Measurements from ENCODE around the gene ENTREP1.

Gene ENTREP1

DNA sequence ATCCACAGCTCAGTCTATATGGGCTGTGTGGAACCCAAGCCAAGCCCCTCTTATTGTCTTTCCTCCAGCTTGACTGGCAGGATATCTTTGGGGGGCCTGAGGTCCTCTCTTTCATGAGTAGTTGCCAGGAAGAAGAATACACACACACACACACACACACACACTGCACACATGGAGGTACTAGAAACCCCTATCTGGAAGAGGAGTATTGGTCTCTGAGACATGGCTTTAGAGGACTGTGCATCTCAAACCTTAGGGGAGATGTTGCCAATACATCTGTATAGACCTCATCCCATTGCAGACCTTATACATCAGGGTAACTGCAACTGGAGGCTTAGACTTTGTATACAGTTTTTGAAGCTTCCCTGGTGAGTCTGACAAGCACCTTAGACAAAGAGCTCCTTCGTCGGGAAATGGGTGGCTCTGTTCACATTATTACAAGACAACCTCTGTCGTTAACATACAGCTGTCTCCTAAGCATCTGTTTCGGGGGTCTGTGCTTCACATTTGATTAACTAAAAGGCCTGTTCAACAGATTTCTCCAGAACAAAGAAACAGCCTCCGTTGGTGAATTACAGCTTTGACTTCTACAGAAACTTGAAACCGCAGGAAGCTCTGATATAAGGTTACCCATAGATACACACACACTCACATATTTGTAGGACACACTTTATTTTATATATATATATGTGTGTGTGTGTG lies 5.5 kb upstream of the ENTREP1 start:
- no peak for DNase-seq (ENCODE audit: low spot score)

DNA sequence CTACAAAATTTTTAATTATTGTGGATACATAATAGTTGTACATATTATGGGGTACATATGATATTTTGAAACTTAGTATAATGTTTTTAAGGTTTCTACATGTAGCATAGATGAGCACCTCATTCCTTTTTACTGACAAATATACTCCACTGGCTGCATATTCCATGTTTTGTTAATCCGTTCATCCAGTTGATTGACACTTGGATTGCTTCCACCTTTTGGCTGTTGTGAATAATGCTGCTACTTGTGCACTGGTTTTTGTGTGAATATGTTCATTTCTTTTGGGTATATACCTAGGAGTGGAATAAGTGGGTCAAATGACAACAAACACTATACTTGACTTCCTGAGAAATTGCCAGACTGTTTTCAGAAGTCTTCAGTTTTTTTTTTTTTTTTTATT lies 2.8 kb upstream of the ENTREP1 start:
- no peak for DNase-seq (ENCODE audit: low spot score)

DNA sequence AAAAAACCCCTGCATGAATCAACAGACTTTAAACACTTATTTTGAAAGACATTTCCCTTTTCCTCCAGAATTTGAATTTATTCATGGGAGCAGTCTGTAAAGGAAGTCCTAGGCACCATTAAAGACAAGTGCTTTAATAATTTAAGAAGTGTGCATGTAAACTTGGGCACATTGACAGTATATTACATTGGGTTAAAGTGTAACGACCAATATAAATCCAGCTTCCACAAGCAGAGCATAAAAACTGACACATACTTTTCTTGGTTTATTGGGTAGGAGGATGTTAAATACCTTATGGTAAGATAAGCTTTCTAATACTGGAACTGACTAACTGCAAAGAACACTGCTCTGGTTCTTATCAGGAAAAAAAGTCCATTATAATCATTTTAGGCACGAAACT lies 1.2 kb upstream of the ENTREP1 start:
- DNase-seq (ENCODE audit: low spot score): no peak

DNA sequence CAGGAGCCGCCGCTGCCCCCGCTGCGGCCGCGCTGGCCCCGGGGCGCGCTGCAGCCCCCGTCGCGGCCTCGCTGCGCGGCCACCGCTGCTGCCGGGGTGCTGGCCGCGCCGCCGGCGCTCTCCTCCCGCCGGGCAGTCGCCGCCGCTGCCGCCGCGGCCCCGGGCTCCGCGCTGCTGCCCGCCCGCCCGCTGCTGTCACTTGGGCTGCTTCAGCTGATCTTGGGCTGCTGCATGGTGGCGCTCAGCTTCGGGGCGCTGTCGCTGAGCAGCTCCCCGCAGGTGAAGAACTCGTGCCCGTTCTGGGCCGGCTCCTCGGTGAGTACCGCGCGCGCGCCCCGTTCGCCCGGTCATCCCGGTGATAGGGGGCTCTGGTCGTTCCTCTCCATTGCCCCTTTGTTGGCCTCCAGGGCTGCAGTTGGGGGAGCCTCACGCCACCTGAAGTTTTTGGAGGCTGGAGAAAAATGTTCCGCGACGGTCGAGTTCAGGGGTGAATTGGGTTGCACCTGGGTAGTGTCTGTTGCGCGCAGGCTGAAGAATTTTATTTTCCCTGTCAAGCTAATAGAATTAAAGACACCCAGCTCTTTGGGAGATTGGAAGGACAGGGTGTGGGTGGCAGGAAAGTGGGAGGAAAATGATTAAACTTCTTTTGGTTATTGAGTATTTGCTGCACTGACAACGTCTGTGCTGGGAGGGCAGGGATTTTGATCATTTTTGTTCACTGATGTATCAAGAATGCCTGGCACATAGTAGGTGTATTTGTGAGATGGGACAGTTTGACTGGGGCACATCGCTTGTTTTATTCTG lies 596 bp downstream of the ENTREP1 start:
- DNase-seq (ENCODE audit: low spot score): peak; percentile 38

DNA sequence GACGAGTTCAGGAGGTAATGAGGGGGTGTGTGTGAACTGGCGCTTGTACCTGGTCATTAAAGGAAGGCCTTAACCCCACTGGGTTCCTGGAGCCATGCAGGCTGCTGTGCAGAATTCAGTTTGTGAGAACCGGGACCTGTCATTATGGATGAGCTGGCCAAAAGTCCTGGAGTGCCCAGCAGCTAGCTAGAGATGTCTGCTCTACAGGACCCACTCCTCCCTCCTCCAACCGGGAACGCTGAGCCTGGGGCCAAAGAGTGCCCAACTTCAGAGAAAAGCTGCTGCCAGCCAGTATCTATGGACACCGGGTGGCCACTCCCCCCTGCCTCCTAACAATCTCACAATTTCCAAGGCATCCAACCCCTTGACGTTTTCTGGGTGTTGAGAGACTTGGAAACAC lies 1.2 kb downstream of the ENTREP1 start:
- DNase-seq (ENCODE audit: low spot score): no peak

DNA sequence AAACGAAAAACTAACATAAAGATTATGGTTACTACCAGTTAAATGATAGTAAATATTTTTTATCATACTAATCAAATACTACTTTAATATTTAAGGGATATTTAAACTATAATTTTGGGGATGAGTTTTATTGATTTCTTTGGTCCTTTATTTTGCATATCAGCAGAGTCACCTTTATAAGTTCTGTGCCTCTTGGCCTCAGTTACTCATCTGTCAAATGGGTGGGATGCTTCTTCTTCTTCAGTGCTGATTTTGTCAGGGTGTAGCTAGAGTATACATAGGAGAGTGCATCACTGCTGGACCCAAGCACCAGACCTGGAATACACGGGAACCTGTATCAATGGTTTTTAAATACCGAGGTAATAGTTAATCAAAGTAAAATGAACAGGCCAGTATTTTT lies 5.6 kb downstream of the ENTREP1 start:
- no peak for DNase-seq (ENCODE audit: low spot score)

DNA sequence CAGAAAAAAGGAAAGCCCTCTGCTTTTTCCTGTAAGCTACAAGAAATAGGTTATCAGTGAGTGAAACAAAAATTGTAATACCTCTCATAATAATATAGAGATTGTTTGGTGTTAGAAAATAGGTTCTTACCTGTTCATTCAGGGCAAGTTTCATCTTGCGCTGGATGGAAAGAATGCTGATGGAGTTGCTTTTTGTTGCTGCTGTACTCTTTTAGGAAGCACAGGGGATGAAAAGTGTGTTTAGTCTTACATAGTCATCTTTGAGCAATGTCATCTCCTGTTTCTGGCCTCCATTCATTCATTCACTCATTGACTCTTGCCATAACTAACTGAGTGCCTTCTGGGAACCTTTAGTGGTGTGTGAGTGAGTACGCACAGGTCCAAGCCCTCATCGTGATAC lies 6.4 kb downstream of the ENTREP1 start:
- no peak for DNase-seq (ENCODE audit: low spot score)

DNA sequence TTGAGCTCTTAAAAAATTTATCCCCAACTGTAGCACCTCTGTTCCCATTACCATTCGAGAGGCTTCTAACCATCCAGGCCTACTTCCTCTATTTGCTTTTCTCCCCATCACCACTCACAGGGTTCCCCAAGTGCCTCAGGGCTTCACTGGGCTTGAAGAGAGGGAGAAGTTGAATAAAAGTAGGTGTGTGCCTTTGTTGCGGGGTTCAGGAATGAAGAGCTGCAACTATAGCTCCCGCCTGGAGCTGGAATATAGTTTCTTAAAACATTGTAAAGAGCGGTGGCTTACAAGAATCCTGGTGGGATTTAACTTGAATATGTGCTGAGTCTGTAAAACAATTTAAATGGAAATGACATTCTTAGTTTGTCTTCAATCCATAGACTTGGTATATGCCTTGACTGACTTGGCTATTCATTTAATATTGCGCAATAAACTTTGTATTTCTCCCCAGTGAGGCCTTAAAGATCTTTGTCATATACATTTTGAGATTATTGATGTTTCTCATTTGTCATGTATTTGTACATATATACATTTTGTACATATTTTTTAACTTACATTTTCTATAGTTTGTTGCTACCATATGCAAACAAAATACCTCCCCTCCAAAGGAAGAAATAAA lies 7.2 kb downstream of the ENTREP1 start:
- DNase-seq (ENCODE audit: low spot score): no peak

DNA sequence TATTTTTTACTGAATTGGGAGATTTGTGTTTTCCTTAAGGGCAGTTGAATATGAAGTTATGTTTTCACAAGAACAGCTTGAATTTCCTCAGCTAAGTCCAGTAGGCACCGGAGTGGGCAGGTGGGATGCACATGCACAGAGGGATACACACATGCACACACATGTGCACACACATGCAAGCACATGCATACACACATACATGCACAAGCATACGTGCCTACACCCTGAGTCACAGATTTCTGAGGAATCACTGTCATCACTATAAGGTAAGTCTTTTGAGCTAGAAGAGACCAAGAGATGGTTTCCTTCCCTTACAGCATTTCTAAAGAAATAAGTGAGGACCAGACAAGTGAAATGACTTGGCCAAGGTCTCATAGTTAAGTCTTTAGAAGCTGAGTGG lies 8.7 kb downstream of the ENTREP1 start:
- DNase-seq (ENCODE audit: low spot score): no peak

DNA sequence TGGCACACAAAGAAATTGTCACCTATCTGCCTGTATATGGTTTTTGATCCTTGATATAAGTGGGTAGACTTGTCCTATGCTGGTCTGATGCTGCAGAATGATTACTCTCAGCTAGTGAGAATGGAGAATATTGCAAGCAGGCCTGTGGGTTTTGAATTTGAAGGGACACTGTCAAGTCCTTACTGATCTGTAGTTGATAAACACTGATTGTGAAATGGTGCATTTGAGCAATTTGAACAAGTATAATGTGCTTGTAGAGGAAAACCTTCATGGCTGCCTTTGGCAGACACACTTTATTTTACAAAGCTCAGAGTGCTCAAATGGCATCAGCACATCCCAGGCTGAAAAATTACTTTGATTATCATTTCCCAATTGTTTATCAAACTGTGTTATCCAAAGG lies 9.3 kb downstream of the ENTREP1 start:
- DNase-seq (ENCODE audit: low spot score): no peak

DNA sequence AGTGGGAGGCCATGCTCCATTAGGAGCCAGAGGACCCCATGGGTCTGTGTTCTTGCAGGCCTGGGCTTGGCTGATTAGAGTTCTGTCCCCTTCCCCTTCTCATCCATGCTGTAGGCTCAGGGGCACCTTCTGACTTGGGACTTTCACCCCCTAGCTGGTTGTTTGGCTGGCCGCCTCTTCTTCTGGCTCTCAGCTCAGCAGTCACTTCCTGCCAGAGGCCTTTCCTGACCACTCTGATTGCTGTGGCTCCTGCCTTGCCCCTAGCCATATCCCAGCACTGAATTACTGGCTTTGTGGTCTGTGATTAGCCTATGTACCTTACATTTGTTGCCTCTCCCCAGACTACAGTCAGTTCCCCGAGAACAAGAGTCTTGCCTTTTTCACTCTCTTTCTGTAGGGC lies 14.6 kb downstream of the ENTREP1 start:
- no peak for DNase-seq (ENCODE audit: low spot score)

DNA sequence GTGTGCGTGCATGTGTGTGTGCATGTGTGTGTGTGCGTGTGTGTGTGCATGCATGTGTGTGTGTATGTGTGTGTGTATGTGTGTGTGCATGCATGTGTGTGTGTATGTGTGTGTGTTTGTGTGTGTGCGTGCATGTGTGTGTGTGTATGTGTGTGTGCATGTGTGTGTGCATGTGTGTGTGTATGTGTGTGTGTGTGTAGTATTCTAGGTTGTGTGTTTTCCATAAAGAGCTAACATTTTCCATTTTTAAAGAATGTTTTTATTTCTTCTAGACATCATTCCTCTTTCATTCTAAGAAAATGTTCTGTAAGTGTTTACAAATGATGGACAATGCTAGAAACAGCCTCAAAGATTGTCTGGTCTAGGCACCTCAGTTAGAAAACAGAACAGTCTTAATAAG lies 15.6 kb downstream of the ENTREP1 start:
- DNase-seq (ENCODE audit: low spot score): no peak

DNA sequence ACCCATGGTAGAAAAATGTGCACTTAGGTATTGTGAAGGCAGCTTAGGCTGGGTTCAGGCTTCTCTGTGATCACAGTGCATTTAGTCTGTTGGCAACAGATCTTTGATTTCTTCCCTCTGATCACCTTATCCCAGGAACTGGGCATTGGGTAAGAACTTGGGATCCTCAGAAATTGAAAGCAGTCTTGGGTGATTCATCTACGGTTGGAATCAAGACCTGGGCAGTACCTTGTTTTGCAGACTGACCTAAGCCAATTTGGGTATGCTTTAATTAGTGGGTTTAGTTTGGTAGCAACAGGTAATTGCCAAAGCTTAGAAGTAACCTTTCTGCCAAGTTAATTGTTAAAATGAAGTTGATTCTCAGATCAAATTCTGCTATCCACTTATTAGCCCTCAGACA lies 17.8 kb downstream of the ENTREP1 start:
- DNase-seq (ENCODE audit: low spot score): no peak

DNA sequence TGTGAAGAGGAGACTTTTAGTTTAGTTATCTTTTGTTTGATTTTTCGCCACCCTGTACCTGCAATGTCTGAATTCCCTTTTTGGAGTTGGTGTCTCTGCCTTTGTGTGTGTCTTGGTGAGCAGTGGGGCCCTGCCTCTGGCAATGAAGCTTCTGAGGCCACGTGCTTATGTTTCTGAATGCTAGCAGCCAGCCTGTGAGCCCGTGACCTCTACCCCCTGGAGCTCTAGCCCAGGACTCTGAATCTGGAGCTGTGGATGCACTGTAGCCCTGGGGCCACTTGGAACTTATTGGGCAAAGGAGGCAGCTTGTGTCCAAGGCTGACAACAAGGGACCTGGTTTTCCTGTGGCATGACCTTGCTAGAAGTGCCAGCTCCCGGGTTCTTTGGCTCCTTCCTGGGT lies 19.4 kb downstream of the ENTREP1 start:
- no peak for DNase-seq (ENCODE audit: low spot score)

DNA sequence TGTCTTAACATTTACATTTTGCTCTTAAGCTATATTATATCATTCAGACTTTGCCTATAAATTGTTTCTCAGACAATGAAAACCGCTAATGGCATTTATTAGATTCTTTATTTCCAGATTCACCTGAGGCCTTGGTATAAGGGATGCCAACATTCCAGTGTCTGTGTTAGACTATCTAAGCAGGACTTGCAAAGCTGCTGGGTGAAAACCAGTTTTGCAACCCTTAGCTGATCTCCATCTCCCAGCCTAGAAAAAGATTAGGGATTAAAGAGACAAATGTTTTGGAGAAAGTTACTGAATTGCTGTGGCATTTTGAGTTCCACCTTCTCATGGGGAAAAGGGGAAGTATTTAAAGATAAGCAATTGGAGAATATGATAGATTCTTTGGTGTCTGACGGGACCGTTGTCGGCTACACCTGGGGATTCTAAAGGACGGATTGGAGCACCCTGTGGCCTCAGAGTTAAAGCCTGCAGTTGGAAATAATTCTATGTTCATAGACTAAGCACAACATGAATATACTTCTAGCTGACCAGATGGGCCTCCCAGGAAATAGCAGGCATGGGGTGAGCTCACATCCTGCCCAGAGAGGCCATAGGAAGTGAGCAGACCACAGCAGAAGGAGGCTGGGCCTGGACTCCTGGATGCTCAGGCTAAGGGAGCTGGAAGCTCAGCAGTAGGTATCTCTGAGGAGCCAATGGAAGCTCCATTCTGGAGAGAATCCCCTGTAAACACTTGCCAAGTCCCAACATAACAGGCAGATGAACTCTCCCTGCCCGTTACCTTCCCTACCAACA lies 21.8 kb downstream of the ENTREP1 start:
- no peak for DNase-seq (ENCODE audit: low spot score)

DNA sequence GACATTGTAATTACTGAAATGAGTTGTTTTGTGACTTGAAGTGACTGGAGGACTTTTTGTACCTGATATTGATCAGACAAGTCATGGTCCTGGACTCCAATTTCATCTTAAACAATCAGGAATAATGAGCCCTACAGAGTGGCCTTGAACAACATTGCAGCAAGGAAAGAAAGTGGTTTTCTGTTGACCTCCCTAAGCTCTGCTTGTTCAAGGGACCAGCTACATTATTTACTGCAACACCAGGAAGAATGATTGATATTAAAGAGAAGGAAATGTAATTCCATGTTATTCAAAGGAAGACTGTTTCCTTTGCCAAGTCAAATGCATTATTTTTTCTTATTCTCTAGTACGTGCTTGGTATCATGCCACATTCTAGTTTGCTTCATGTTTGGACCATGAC lies 22.6 kb downstream of the ENTREP1 start:
- no peak for DNase-seq (ENCODE audit: low spot score)

DNA sequence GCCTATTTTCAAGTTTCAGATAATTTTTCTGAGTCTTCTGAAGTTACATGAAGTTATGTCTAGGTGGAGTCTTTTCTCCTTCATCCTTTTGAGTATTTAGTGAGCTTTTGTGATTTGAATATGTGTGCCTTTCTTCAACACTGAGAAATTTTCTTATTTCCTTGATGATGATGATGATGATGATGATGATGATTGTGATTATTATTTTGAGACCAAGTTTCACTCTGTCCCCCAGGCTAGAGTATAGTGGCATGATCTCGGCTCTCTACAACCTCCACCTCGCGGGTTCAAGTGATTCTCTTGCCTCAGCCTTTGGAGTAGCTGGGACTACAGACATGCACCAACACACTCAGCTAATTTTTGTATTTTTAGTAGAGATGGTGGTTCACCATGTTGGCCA lies 26.2 kb downstream of the ENTREP1 start:
- DNase-seq (ENCODE audit: low spot score): no peak

DNA sequence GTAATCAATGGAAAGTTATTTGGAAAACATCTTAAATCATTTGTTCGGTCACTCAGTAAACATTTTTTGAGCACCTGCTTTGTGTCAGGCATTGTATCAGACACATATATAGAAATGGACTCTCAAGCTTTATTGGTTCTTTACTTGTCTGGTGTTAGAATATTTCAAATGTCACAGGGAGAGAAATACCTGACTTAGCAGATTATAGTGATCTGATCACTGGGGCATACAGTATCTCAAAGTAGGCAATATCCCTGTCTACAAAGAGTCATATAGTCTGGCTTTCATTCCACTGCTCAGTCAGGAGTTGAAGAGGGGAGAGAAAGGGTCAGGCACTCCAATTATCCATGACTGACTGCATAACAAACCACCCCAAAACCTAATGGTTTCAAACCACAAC lies 30.2 kb downstream of the ENTREP1 start:
- DNase-seq (ENCODE audit: low spot score): no peak

DNA sequence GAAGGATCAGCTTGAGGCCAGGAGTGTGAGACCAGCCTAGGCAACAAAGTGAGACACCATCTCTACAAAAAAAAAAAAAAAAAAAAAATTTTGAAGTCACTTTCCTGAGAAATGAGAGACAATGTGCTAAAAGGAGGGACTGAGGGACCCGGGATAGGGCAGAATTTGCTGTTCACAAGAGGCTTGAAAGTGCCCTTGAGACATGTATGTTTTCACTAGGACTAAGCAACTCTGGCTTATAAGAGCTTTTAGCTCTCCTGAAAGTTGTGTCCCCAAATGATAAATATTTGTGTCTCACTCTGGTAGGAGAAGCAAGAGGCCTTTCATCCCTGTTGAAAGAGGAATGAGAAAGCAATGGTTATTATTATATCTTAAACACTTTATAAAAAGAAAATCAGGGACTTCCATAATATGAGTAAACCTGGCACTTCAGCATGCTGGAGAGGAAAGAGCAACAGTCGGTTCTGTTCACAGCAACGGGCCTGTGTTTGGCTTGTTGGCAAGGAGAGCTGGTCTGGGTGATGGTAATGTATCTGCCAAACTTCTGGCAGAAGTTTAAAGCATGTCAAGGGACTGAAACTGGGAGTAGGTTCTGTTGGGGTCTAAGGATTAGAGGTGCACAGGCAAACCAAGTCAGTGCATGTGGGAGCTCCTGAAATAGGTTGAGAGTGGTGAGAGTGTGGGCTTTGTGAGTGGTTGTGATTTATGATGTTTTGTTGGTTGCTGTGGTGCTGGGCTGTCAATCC lies 32.2 kb downstream of the ENTREP1 start:
- no peak for DNase-seq (ENCODE audit: low spot score)

DNA sequence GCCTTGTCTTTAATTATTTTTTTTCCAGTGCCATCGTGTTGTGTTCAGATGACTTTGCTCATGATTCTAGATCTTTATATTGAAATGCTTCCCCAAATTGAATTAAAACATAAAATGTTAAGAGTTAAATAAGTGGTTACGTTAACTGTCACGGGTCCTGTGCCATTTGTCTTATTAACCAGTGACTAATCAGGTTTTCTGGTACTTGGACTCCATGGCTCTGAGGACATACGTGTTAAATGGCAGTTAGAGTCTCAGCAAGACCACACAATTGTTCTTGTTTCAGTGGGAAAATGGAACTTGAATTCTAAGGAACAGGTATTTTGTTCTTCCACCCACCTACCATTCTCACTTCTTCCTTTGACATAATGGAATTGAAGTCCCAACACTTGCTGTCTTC lies 32.8 kb downstream of the ENTREP1 start:
- no peak for DNase-seq (ENCODE audit: low spot score)

DNA sequence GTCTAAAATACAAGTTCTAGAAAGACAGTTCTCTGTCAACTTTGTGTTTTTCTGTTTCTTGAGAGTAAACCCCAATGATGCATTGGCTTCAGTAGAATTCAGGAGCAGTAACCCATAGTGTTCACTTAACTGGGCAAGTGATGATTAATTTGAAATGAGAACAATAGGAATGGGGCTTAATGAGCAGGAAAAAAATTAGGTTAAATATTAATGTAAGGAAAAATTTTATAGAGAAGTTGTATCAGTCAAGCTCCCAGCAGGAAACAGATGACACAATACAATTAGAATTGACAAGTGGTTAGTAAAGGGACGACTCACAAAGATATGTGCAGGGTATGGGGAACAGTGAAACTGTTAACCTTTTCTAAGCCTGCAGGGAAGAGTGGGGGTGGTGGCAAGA lies 38.2 kb downstream of the ENTREP1 start:
- DNase-seq (ENCODE audit: low spot score): no peak
